Mucosa of gallbladder (tissue), 1 donor: ENCODE data around the gene STPG3. TPM values are rescaled to one million over a fixed set of nuclear protein-coding genes. Genes with fewer than 3 reads are reported as not detected.

Experiments used
- DNase-seq: peaks from one replicate; pipeline ENCODE4 v3.0.0-alpha.2; 2020; ENCODE audit warnings: low spot score
- total RNA-seq: library from RNA; stranded (reverse); gene quantifications from one replicate; pipeline ENCODE4 v1.2.1, GENCODE V29; 2021
- donor health status: DM: no; HTN: no; CAD: no.

STPG3 gene
- total RNA-seq, 1 donor from 2014 or later = not detected

DNA sequence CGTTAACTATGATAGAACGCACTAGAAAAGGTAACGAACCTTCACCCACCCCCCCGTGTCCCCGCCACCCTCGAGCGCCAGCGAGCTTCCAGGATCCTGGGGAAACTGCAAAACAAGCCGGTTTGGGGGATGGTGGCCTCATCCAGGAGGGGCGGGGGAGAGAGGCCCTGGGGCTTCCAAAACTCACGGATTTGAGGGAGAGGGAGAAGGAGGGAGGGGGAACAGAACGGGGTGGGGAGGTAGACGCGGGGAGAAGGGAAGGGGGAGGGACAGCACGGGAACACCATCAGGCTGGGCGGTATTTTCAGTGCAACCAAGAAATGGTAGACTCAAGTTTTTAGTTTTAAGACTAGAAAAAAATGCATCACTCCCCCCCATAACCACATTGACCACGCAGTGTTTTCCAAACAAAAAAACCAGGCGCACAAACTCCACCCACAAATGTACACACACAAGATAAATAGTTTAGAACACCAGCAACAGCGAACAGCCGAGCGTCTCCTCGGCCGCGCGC is 49.5 kb downstream of the STPG3 start:
- DNase-seq = no peak

DNA sequence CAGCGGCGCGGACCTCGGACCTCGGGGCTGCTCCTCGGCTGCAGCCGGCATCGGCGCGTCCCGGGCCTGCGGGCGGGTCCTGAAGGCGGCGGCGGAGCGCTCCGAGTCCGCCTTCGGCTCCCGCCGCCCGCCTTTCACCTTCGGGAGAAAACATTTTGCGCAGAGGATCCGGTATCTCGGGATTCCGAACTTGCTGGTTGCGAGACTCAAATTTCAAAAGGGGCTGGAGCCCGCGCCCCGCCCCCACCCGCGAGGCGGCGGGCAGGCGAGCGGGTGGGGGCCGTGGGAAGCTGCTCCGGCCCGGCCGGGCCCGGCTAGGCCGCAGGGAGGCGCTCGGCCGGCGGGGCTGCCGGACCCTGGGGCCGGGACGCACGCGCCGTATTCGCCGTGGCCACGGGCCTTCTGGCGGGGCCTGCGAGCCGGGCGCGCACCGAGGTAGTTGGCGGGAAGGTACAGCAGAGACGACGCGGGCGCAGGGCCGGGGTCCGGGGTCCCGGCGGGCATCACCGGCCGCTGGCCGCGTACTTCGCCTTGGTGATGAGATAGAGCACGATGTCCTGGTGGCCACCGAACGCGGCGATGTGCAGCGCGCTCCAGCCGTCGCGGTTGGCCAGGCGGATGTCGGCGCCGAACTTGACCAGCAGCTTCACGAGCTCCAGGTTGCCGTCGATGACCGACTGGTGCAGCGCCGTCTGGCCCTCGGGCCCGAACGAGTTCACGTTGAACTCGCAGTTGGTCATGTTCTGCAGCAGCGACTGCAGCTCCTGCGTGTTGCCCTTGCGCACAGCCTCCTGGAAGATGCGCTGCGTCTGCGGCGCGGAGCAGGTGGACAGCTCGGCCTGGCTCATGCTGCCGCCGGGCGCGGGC is 50.2 kb downstream of the STPG3 start:
- no peak for DNase-seq

GRCh38 chr9:137302118-137302448 is 51.0 kb downstream of the STPG3 start, which contains the start of gene NRARP:
Gene NRARP (minus strand): TSS chr9:137302271. CDS start chr9:137301928, 343 bp downstream.
- peak; percentile 93 for DNase-seq

DNA sequence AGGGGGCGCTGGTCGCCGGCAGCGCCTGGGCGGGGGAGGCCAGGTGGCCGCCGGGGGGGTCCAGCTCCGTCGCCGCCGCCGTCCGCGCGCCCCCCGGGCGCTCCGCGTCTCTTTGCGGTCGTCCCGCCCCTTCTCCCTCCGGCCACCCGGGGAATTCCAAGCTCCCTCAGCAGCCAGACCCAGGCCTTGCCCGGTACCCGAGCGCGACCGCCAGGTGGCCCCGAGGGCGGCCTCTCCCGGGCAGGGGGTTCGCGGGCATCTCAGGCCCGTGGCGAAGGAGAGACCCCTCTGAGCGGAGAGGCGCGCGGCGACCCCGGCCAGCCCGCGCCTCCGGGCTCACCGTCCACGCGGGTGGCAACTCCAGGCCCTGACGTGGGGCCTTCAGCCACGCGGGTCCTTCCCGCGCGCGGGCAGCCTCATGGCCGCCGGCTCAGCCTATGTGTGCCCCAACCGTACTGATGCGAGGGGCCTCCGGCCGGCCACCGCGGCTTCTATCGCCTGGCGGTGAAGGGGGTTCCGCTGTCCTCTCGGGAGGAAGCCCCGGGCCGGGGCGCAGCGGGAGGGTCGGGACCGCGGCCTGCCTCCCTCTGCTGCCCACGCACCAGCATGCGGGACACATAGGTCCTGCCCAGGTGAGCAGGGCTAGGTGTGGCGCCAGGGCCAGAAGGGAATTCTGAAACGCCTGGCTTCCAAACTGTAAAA is 51.5 kb downstream of the STPG3 start:
- no peak for DNase-seq

Other genes with a start within 250 kb of the STPG3 start
- gene ABCA2, start 223.0 kb upstream of the STPG3 start, total RNA-seq = 298 TPM
- 0.26 TPM for gene FUT7, start 219.2 kb upstream of the STPG3 start, total RNA-seq
- 376 TPM for gene NPDC1, start 205.1 kb upstream of the STPG3 start, total RNA-seq
- 41.1 TPM for gene ENTPD2, start 197.2 kb upstream of the STPG3 start, total RNA-seq
- 2.4 TPM for gene SAPCD2, start 180.7 kb upstream of the STPG3 start, total RNA-seq
- gene UAP1L1, start 173.8 kb upstream of the STPG3 start, total RNA-seq = 10.5 TPM
- 59.8 TPM for gene MAN1B1, start 164.3 kb upstream of the STPG3 start, total RNA-seq
- gene DPP7, start 136.6 kb upstream of the STPG3 start, total RNA-seq = 199 TPM
- 0.83 TPM for gene GRIN1, start 112.1 kb upstream of the STPG3 start, total RNA-seq
- gene LRRC26, start 81.2 kb upstream of the STPG3 start, total RNA-seq = 0.43 TPM
- gene TMEM210, start 79.2 kb upstream of the STPG3 start, total RNA-seq = not detected
- gene ANAPC2, start 62.7 kb upstream of the STPG3 start, total RNA-seq = 64.6 TPM
- gene SSNA1, start 62.6 kb upstream of the STPG3 start, total RNA-seq = 65.7 TPM
- 74.4 TPM for gene TPRN, start 50.5 kb upstream of the STPG3 start, total RNA-seq
- 37.6 TPM for gene TMEM203, start 45.6 kb upstream of the STPG3 start, total RNA-seq
- 29.5 TPM for gene NDOR1, start 45.6 kb upstream of the STPG3 start, total RNA-seq
- gene RNF208, start 29.0 kb upstream of the STPG3 start, total RNA-seq = 16.8 TPM
- gene CYSRT1, start 26.1 kb upstream of the STPG3 start, total RNA-seq = 0.78 TPM
- gene RNF224, start 23.8 kb upstream of the STPG3 start, total RNA-seq = 0.95 TPM
- 0.49 TPM for gene SLC34A3, start 20.4 kb upstream of the STPG3 start, total RNA-seq
- gene TUBB4B, start 10.0 kb upstream of the STPG3 start, total RNA-seq = 296 TPM
- 61.2 TPM for gene NELFB, start 4.0 kb downstream of the STPG3 start, total RNA-seq
- 61.6 TPM for gene TOR4A, start 26.4 kb downstream of the STPG3 start, total RNA-seq
- 124 TPM for gene NRARP, start 51.0 kb downstream of the STPG3 start, total RNA-seq
- 47.6 TPM for gene EXD3, start 171.9 kb downstream of the STPG3 start, total RNA-seq
- gene NOXA1, start 172.1 kb downstream of the STPG3 start, total RNA-seq = 36.7 TPM
- gene ENTPD8, start 190.1 kb downstream of the STPG3 start, total RNA-seq = 27.9 TPM
- 69.6 TPM for gene NSMF, start 208.0 kb downstream of the STPG3 start, total RNA-seq